Liver (tissue), 9 donors: Measurements from ENCODE around the gene PKP1. TPM values are rescaled to one million over a fixed set of nuclear protein-coding genes. Genes with fewer than 3 reads are reported as not detected.

Experiments
- DNase-seq: peaks from one replicate; pipeline ENCODE4 v3.0.0-alpha.2; 2017; ENCODE audit warnings: low spot score
- H3K27ac ChIP-seq, 2 donors: one replicate each; pipeline ENCODE4 v1.7.0; 2013; ENCODE audit warnings: inconsistent platforms in 2 of 2, low read length in 2 of 2, control low read depth in 1 of 2, low read depth in 1 of 2, mild to moderate bottlenecking in 1 of 2
- H3K27me3 ChIP-seq, 4 donors: one replicate each; pipeline versions ENCODE4 v1.6.1 to v1.7.0; 2013; ENCODE audit warnings: low read length in 3 of 4, inconsistent platforms in 1 of 4, mild to moderate bottlenecking in 1 of 4, moderate library complexity in 1 of 4; ENCODE audit not compliant: control insufficient read depth in 4 of 4, insufficient read depth in 4 of 4
- H3K36me3 ChIP-seq, 4 donors: one replicate each; pipeline versions ENCODE4 v1.6.1 to v1.7.0; 2013; ENCODE audit warnings: low read length in 3 of 4, mild to moderate bottlenecking in 3 of 4, low read depth in 1 of 4, moderate library complexity in 1 of 4; ENCODE audit not compliant: control insufficient read depth in 4 of 4, insufficient read depth in 3 of 4
- H3K4me1 ChIP-seq, 4 donors: one replicate each; pipeline versions ENCODE4 v1.6.1 to v1.7.0; 2013; ENCODE audit warnings: low read length in 3 of 4, mild to moderate bottlenecking in 3 of 4, moderate library complexity in 1 of 4; ENCODE audit not compliant: control insufficient read depth in 4 of 4, insufficient read depth in 4 of 4
- H3K4me3 ChIP-seq, 3 donors: one replicate each; pipeline versions ENCODE4 v1.6.1 to v1.7.0; 2013; ENCODE audit warnings: low read length in 3 of 3, control low read depth in 1 of 3, low read depth in 1 of 3, mild to moderate bottlenecking in 1 of 3
- H3K9ac ChIP-seq, 2 donors: one replicate each; pipeline ENCODE4 v1.7.0; 2013; ENCODE audit warnings: low read length in 2 of 2, mild to moderate bottlenecking in 2 of 2, moderate library complexity in 2 of 2, control low read depth in 1 of 2, low read depth in 1 of 2
- H3K9me3 ChIP-seq, 4 donors: one replicate each; pipeline versions ENCODE4 v1.6.1 to v1.7.0; 2013; ENCODE audit warnings: low read length in 3 of 4; ENCODE audit not compliant: control insufficient read depth in 4 of 4
- EGR1 ChIP-seq, 2 donors: IDR thresholded peaks; 2 replicates each; pipeline ENCODE4 v1.6.1; 2016 to 2018; ENCODE audit warnings: antibody characterized with exemption in 2 of 2, low read depth in 2 of 2
- FOXA1 ChIP-seq: IDR thresholded peaks from 2 replicates; pipeline ENCODE4 v1.6.1; 2016; ENCODE audit warnings: antibody characterized with exemption
- FOXA2 ChIP-seq: IDR thresholded peaks from 2 replicates; pipeline ENCODE4 v1.6.1; 2016; ENCODE audit warnings: antibody characterized with exemption
- GABPA ChIP-seq, 2 donors: IDR thresholded peaks in 1 of 2; conservative IDR thresholded peaks in 1 of 2; 2 replicates each; pipeline ENCODE4 v1.6.1; 2016; ENCODE audit warnings: antibody characterized with exemption in 2 of 2, mild to moderate bottlenecking in 1 of 2, moderate library complexity in 1 of 2
- HNF4A ChIP-seq, 2 donors: conservative IDR thresholded peaks; 2 replicates each; pipeline ENCODE4 v1.6.1; 2016; ENCODE audit warnings: antibody characterized with exemption in 2 of 2, mild to moderate bottlenecking in 2 of 2
- HNF4G ChIP-seq: IDR thresholded peaks from 2 replicates; pipeline ENCODE4 v1.6.1; 2016; ENCODE audit warnings: antibody characterized with exemption
- JUND ChIP-seq, 2 donors: IDR thresholded peaks; 2 replicates each; pipeline ENCODE4 v1.6.1; 2016; ENCODE audit warnings: antibody characterized with exemption in 2 of 2
- NR2F2 ChIP-seq: IDR thresholded peaks from 2 replicates; pipeline ENCODE4 v1.6.1; 2016; ENCODE audit warnings: antibody characterized with exemption
- RAD21 ChIP-seq, 2 donors: IDR thresholded peaks; 2 replicates each; pipeline ENCODE4 v1.6.1; 2016; ENCODE audit warnings: antibody characterized with exemption in 2 of 2, mild to moderate bottlenecking in 2 of 2
- RXRA ChIP-seq, 2 donors: IDR thresholded peaks; 2 replicates each; pipeline ENCODE4 v1.6.1; 2017 to 2018; ENCODE audit warnings: antibody characterized with exemption in 2 of 2, mild to moderate bottlenecking in 1 of 2
- SP1 ChIP-seq: IDR thresholded peaks from 2 replicates; pipeline ENCODE4 v1.6.1; 2018; ENCODE audit warnings: antibody characterized with exemption, mild to moderate bottlenecking
- TAF1 ChIP-seq: conservative IDR thresholded peaks from 2 replicates; pipeline ENCODE4 v1.6.1; 2016; ENCODE audit warnings: antibody characterized with exemption, mild to moderate bottlenecking
- YY1 ChIP-seq: IDR thresholded peaks from 2 replicates; pipeline ENCODE4 v1.6.1; 2016; ENCODE audit warnings: antibody characterized with exemption, mild to moderate bottlenecking
- WGBS: extraction: QIAGEN DNeasy Blood & Tissue Kit; methylation state at CpG from one replicate; pipeline ENCODE4 v1.1.7; 2013; 5-methylcytosine and 5-hydroxymethylcytosine counted together
- polyA plus RNA-seq, 2 donors: library from polyadenylated mRNA; stranded (reverse) in 1 of 2; unstranded in 1 of 2; fragments of 200-250 nt in 1 of 2; fragments of >200 nt in 1 of 2; fragmentation: Nextera tagmentation in 1 of 2; extraction: Ambion mirVana in 1 of 2; gene quantifications; one replicate each; pipeline versions ENCODE4 v1.2.1 to v1.2.3, GENCODE V29; 2013 to 2015
- total RNA-seq, 2 donors: library from RNA; depleted of rRNA; stranded (reverse); fragments of >200 nt; gene quantifications; one replicate each; pipeline ENCODE4 v1.2.3, GENCODE V29; 2014
- TF ChIP-seq, protein P1 (sequence below): IDR thresholded peaks from 2 replicates; pipeline ENCODE4 v1.6.1; 2016; ENCODE audit warnings: antibody characterized with exemption
- TF ChIP-seq, protein P2 (sequence below): fragments of 150-350 bp; IDR thresholded peaks from 2 replicates; pipeline ENCODE4 v1.5.1; 2017; ENCODE audit warnings: improper control_type of control experiment, low read depth, low read length; ENCODE audit not compliant: missing input control
- TF ChIP-seq, protein P3 (sequence below): IDR thresholded peaks from 2 replicates; pipeline ENCODE4 v1.6.1; 2016; ENCODE audit warnings: antibody characterized with exemption
- TF ChIP-seq, protein P4 (sequence below): IDR thresholded peaks from 2 replicates; pipeline ENCODE4 v1.6.1; 2016; ENCODE audit warnings: antibody characterized with exemption, mild to moderate bottlenecking
- TF ChIP-seq, protein P5 (sequence below): IDR thresholded peaks from 2 replicates; pipeline ENCODE4 v1.6.1; 2016; ENCODE audit warnings: antibody characterized with exemption
- donor health status: healthy.
- donor health status: healthy.
- donor health status: healthy.
- donor health status: healthy.
- donor health status: healthy.

The PKP1 gene
- total and polyA plus RNA-seq, 4 donors, result 0.01 TPM; not detected in 3

DNA sequence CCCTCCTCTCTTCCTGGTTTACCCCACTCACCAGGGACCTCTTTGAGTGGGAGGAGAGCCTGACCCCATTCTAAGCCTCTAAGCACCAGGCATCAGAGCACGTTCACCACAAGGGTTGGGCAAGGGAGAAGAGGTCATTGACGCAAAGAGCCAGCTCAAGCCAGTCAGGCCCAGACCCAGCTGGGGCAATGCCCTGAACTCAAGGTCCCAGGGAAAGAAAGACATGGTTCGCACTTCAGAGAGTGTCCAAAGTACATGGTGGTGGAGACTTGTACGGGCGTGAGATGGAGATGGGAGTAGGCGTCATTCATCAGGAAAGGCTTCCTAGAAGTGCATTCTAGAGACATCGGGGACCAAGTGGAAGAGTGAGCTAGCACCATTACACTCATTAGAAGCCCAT, 7.2 kb downstream of the PKP1 start:
- no peak overlapping the region for H3K9ac ChIP-seq
- no peak overlapping the region for H3K4me3 ChIP-seq
- H3K4me1 ChIP-seq, result no peaks in the 10 kb centered on the region
- no peak for DNase-seq
- 90% methylated on average over 7 of the region's 7 CpGs for WGBS
- no peaks in the 10 kb centered on the region for H3K36me3 ChIP-seq
- H3K9me3 ChIP-seq, result no peaks in the 10 kb centered on the region
- no peak overlapping the region for H3K27ac ChIP-seq
- no peaks in the 10 kb centered on the region for H3K27me3 ChIP-seq
- TF ChIP-seq NR2F2 (no peak), JUND (IDR thresholded peaks at IDR 0.05) (no peak), TAF1 (no peak), FOXA1 (no peak), HNF4G (no peak), YY1 (no peak)
- TF ChIP-seq, protein P1, sequence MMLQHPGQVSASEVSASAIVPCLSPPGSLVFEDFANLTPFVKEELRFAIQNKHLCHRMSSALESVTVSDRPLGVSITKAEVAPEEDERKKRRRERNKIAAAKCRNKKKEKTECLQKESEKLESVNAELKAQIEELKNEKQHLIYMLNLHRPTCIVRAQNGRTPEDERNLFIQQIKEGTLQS, result no peak
- TF ChIP-seq, protein P2, sequence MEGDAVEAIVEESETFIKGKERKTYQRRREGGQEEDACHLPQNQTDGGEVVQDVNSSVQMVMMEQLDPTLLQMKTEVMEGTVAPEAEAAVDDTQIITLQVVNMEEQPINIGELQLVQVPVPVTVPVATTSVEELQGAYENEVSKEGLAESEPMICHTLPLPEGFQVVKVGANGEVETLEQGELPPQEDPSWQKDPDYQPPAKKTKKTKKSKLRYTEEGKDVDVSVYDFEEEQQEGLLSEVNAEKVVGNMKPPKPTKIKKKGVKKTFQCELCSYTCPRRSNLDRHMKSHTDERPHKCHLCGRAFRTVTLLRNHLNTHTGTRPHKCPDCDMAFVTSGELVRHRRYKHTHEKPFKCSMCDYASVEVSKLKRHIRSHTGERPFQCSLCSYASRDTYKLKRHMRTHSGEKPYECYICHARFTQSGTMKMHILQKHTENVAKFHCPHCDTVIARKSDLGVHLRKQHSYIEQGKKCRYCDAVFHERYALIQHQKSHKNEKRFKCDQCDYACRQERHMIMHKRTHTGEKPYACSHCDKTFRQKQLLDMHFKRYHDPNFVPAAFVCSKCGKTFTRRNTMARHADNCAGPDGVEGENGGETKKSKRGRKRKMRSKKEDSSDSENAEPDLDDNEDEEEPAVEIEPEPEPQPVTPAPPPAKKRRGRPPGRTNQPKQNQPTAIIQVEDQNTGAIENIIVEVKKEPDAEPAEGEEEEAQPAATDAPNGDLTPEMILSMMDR, result no peak

DNA sequence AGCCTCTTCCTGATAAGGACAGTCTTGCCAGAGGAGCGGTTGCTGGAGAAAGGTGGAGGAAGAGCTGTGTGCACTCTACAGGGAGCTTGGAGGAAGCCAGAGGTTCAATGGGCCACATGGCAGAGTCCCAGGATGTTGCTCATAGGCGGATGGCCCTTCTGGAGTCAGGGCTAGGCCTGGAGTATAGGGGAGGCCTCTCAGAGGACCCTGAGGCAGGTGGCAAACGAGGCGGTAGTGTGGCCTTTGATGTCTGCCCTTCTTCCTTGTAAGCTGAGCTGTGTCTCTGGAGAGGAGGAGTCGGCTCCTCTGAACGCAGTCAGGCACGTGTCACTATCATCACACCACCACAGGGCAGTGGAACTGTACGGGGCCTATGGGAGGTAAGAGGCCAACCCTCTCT, 8.6 kb downstream of the PKP1 start:
- Histone ChIP-seq H3K36me3 (no peaks in the 10 kb centered on the region), H3K4me3 (no peak overlapping the region), H3K27me3 (no peaks in the 10 kb centered on the region), H3K27ac (no peak overlapping the region), H3K9ac (no peak overlapping the region), H3K9me3 (no peaks in the 10 kb centered on the region), H3K4me1 (no peaks in the 10 kb centered on the region)
- no peak for TF ChIP-seq TAF1
- TF ChIP-seq, protein P1, result no peak
- TF ChIP-seq, protein P3, sequence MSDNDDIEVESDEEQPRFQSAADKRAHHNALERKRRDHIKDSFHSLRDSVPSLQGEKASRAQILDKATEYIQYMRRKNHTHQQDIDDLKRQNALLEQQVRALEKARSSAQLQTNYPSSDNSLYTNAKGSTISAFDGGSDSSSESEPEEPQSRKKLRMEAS, result no peak
- TF ChIP-seq HNF4G, result no peak
- no peak for TF ChIP-seq YY1
- TF ChIP-seq, protein P4, sequence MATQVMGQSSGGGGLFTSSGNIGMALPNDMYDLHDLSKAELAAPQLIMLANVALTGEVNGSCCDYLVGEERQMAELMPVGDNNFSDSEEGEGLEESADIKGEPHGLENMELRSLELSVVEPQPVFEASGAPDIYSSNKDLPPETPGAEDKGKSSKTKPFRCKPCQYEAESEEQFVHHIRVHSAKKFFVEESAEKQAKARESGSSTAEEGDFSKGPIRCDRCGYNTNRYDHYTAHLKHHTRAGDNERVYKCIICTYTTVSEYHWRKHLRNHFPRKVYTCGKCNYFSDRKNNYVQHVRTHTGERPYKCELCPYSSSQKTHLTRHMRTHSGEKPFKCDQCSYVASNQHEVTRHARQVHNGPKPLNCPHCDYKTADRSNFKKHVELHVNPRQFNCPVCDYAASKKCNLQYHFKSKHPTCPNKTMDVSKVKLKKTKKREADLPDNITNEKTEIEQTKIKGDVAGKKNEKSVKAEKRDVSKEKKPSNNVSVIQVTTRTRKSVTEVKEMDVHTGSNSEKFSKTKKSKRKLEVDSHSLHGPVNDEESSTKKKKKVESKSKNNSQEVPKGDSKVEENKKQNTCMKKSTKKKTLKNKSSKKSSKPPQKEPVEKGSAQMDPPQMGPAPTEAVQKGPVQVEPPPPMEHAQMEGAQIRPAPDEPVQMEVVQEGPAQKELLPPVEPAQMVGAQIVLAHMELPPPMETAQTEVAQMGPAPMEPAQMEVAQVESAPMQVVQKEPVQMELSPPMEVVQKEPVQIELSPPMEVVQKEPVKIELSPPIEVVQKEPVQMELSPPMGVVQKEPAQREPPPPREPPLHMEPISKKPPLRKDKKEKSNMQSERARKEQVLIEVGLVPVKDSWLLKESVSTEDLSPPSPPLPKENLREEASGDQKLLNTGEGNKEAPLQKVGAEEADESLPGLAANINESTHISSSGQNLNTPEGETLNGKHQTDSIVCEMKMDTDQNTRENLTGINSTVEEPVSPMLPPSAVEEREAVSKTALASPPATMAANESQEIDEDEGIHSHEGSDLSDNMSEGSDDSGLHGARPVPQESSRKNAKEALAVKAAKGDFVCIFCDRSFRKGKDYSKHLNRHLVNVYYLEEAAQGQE, result no peak
- no peak for TF ChIP-seq HNF4A (conservative IDR thresholded peaks at IDR 0.05)
- TF ChIP-seq, protein P2, result no peak
- TF ChIP-seq RXRA (IDR thresholded peaks at IDR 0.05), result no peak
- TF ChIP-seq NR2F2, result no peak
- TF ChIP-seq, protein P5, sequence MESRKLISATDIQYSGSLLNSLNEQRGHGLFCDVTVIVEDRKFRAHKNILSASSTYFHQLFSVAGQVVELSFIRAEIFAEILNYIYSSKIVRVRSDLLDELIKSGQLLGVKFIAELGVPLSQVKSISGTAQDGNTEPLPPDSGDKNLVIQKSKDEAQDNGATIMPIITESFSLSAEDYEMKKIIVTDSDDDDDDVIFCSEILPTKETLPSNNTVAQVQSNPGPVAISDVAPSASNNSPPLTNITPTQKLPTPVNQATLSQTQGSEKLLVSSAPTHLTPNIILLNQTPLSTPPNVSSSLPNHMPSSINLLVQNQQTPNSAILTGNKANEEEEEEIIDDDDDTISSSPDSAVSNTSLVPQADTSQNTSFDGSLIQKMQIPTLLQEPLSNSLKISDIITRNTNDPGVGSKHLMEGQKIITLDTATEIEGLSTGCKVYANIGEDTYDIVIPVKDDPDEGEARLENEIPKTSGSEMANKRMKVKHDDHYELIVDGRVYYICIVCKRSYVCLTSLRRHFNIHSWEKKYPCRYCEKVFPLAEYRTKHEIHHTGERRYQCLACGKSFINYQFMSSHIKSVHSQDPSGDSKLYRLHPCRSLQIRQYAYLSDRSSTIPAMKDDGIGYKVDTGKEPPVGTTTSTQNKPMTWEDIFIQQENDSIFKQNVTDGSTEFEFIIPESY, result no peak
- TF ChIP-seq JUND (IDR thresholded peaks at IDR 0.05), result no peak
- no peak for TF ChIP-seq GABPA (IDR thresholded peaks at IDR 0.05 in 1 of 2, conservative IDR thresholded peaks at IDR 0.05 in 1 of 2)
- TF ChIP-seq FOXA1, result no peak
- TF ChIP-seq RAD21 (IDR thresholded peaks at IDR 0.05), result no peak
- no peak for TF ChIP-seq FOXA2
- no peak for TF ChIP-seq EGR1 (IDR thresholded peaks at IDR 0.05; ENCODE audit: low read depth in 2 of 2)
- no peak for TF ChIP-seq SP1
- no peak for DNase-seq
- 77% methylated on average over 8 of the region's 8 CpGs for WGBS
